Endothelial cell (in vitro differentiated cells): ENCODE measurements around the gene SDCCAG8. TPM values are rescaled to one million over a fixed set of nuclear protein-coding genes. Genes with fewer than 3 reads are reported as not detected.

Source experiments
- DNase-seq: peaks from one replicate; pipeline ENCODE4 v3.0.0; 2021; ENCODE audit warnings: low spot score
- H3K27ac Mint-ChIP-seq: one replicate; pipeline ENCODE4 v1.8.0; 2021; ENCODE audit warnings: mixed read lengths, inconsistent platforms; ENCODE audit not compliant: unreplicated experiment
- H3K27me3 Mint-ChIP-seq: one replicate; pipeline ENCODE4 v1.8.0; 2021; ENCODE audit warnings: mild to moderate bottlenecking, moderate library complexity, mixed read lengths, inconsistent platforms; ENCODE audit not compliant: unreplicated experiment
- H3K36me3 Mint-ChIP-seq: one replicate; pipeline ENCODE4 v1.8.0; 2021; ENCODE audit warnings: mild to moderate bottlenecking, low read depth, mixed read lengths, inconsistent platforms; ENCODE audit not compliant: unreplicated experiment
- H3K4me1 Mint-ChIP-seq: one replicate; pipeline ENCODE4 v1.8.0; 2021; ENCODE audit warnings: mild to moderate bottlenecking, mixed read lengths, inconsistent platforms; ENCODE audit not compliant: unreplicated experiment
- H3K4me3 Mint-ChIP-seq: one replicate; pipeline ENCODE4 v1.8.0; 2021; ENCODE audit warnings: mild to moderate bottlenecking, mixed read lengths, inconsistent platforms; ENCODE audit not compliant: unreplicated experiment
- H3K9me3 Mint-ChIP-seq: one replicate; pipeline ENCODE4 v1.8.0; 2021; ENCODE audit warnings: mixed read lengths, inconsistent platforms; ENCODE audit not compliant: unreplicated experiment
- total RNA-seq: library from RNA; stranded (reverse); fragmentation: NEBNext Ultra II Directional; extraction: Animal tissue kit (Norgen Biotek cat#: 25700); gene quantifications from one replicate; pipeline ENCODE4 v1.2.1, GENCODE V29; 2021; ENCODE audit not compliant: unreplicated experiment
- TF ChIP-seq, protein P1 (sequence below): fragments of 200-600 bp; sonication (generic); IDR thresholded peaks from one replicate; pipeline ENCODE4 v1.5.0; 2021; ENCODE audit warnings: antibody characterized with exemption; ENCODE audit not compliant: unreplicated experiment

SDCCAG8 gene
- total RNA-seq, 1 donor from 2014 or later: 41.9 TPM

GRCh38 chr1:243374412-243374811 lies 118.6 kb downstream of the SDCCAG8 start:
- Mint-ChIP-seq H3K9me3 (no peaks in the 10 kb centered on the region), H3K4me1 (no peaks in the 10 kb centered on the region), H3K36me3 (peaks cover 11% of the 10 kb centered on the region), H3K27me3 (no peaks in the 10 kb centered on the region), H3K4me3 (no peak overlapping the region), H3K27ac (no peak overlapping the region)
- no peak for DNase-seq
- TF ChIP-seq, protein P1, sequence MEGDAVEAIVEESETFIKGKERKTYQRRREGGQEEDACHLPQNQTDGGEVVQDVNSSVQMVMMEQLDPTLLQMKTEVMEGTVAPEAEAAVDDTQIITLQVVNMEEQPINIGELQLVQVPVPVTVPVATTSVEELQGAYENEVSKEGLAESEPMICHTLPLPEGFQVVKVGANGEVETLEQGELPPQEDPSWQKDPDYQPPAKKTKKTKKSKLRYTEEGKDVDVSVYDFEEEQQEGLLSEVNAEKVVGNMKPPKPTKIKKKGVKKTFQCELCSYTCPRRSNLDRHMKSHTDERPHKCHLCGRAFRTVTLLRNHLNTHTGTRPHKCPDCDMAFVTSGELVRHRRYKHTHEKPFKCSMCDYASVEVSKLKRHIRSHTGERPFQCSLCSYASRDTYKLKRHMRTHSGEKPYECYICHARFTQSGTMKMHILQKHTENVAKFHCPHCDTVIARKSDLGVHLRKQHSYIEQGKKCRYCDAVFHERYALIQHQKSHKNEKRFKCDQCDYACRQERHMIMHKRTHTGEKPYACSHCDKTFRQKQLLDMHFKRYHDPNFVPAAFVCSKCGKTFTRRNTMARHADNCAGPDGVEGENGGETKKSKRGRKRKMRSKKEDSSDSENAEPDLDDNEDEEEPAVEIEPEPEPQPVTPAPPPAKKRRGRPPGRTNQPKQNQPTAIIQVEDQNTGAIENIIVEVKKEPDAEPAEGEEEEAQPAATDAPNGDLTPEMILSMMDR: no peak

- no peak for DNase-seq
These were observed 119.8 kb downstream of the SDCCAG8 start for GRCh38 chr1:243375596-243375995.

DNA sequence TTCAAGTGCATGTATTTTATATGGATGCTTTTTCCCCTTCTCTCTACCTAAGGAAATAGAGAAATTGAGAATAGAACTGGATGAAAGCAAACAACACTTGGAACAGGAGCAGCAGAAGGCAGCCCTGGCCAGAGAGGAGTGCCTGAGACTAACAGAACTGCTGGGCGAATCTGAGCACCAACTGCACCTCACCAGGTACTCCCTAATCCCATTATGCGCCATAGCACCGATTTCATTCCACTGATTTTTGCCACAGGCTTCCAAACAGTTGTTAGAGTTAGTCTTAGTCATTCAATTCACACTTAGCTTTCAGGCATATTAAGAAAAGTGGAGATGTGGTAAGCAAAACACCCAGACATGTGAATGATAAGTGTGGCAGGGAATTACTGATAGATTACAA lies 122.8 kb downstream of the SDCCAG8 start:
- TF ChIP-seq, protein P1: no peak
- Mint-ChIP-seq H3K27me3 (peaks cover 2% of the 10 kb centered on the region), H3K4me3 (no peak overlapping the region), H3K9me3 (no peaks in the 10 kb centered on the region), H3K36me3 (peaks cover 14% of the 10 kb centered on the region), H3K4me1 (no peaks in the 10 kb centered on the region), H3K27ac (no peak overlapping the region)
- no peak for DNase-seq

More at GRCh38 chr1:243375596-243375995, 119.8 kb downstream of the SDCCAG8 start:
- H3K36me3 Mint-ChIP-seq: peaks cover 12% of the 10 kb centered on the region
- H3K4me3 Mint-ChIP-seq: no peak overlapping the region
- no peaks in the 10 kb centered on the region for H3K27me3 Mint-ChIP-seq
- H3K27ac Mint-ChIP-seq: no peak overlapping the region
- TF ChIP-seq, protein P1: no peak
- no peaks in the 10 kb centered on the region for H3K4me1 Mint-ChIP-seq
- no peaks in the 10 kb centered on the region for H3K9me3 Mint-ChIP-seq

- Mint-ChIP-seq H3K4me3 (no peak overlapping the region), H3K4me1 (no peaks in the 10 kb centered on the region), H3K27ac (no peak overlapping the region), H3K36me3 (peaks cover 14% of the 10 kb centered on the region), H3K9me3 (no peaks in the 10 kb centered on the region), H3K27me3 (peaks cover 2% of the 10 kb centered on the region)
- no peak for DNase-seq
- TF ChIP-seq, protein P1: no peak
These were observed 123.4 kb downstream of the SDCCAG8 start for GRCh38 chr1:243379208-243379607.

GRCh38 chr1:243379706-243380105 lies 123.9 kb downstream of the SDCCAG8 start:
- TF ChIP-seq, protein P1: no peak
- H3K36me3 Mint-ChIP-seq: peaks cover 14% of the 10 kb centered on the region
- H3K4me3 Mint-ChIP-seq: no peak overlapping the region
- H3K4me1 Mint-ChIP-seq: no peaks in the 10 kb centered on the region
- no peak for DNase-seq
- H3K9me3 Mint-ChIP-seq: no peaks in the 10 kb centered on the region
- peaks cover 2% of the 10 kb centered on the region for H3K27me3 Mint-ChIP-seq
- no peak overlapping the region for H3K27ac Mint-ChIP-seq
